ENCODE data around the gene ST6GALNAC2. TPM values are rescaled to one million over a fixed set of nuclear protein-coding genes. Genes with fewer than 3 reads are reported as not detected.

The ST6GALNAC2 gene
- total and polyA plus RNA-seq, 10 of the 15 experiments (the other 5 are each of a cell fraction or from before 2014, with no cell fraction given), result 0.08 to 0.41 (median 0.23) TPM; not detected in 6

DNA sequence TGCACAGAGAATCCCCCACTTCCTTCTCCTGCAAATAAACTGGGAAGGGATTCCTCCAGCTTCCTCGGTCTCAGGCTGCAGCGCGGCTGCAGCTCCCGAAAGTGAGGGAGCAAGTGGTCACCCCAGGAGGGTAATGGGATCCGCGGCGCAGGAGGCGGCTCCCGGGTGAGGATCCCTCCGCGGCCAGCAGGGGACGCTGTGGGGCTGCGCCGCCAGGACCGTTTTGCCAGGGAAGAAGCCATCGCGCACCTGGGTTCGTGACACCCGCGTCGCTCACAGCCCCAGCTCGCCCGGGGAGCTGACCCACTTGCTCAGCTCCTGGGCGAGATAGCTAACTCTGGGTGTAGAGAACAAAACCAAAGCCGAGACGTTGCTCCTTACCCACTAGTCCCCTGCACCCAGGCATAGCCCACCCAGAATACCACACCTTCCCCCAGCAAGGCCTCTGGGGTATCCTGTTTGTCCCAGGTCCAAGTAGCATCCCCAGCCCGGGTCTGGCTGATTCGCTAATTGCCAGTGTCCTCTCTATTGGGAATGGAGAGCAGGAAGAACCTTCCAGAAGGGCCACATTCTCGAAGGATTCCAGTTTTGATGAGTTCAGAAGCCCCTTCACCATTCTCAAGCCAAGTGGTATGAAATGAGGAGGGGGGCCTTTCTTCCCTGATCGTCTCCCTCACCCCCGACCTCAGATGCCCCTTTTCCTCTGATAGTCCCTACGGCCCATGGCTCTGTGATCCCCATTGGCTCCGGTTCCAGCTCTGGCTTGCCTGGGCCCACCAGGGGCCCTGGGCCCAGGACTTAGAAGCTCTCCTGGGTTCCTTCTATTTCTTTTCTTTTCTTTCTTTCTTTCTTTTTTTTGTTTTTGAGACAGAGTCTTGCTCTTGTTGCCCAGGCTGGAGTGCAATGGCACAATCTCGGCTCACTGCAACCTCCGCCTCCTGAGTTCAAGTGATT lies 62.3 kb downstream of the ST6GALNAC2 start (continued):
- TF ChIP-seq ZBTB33 (IDR thresholded peaks at IDR 0.05) (no peak), SUPT20H (IDR thresholded peaks at IDR 0.05; ENCODE audit: borderline replicate concordance, control insufficient read depth, low read depth, low read length) (no peak), WRNIP1 (IDR thresholded peaks at IDR 0.05; ENCODE audit: borderline replicate concordance, low read depth, low read length) (no peak), TAF1 (IDR thresholded peaks at IDR 0.05; ENCODE audit: borderline replicate concordance, low read depth, low read length) (no peak), PRDM15 (CRISPR knock-in tag; IDR thresholded peaks at IDR 0.05) (no peak), POLR2A (IDR thresholded peaks at IDR 0.05; ENCODE audit: low read depth, low read length) (no peak), ZZZ3 (IDR thresholded peaks at IDR 0.05; ENCODE audit: control insufficient read depth, insufficient read length, low read depth) (no peak), STAT3 (IDR thresholded peaks at IDR 0.05; ENCODE audit: low read depth, low read length) (no peak), EED (IDR thresholded peaks at IDR 0.05; ENCODE audit: low read depth) (no peak), SIN3A (IDR thresholded peaks at IDR 0.05; ENCODE audit: low read depth, low read length) (no peak), SMAD5 (IDR thresholded peaks at IDR 0.05; ENCODE audit: low read depth) (no peak), IKZF1 (conservative IDR thresholded peaks at IDR 0.05) (peak; percentile 61), BHLHE40 (IDR thresholded peaks at IDR 0.05; ENCODE audit: borderline replicate concordance in 1 of 2, low read depth in 2 of 2, low read length in 1 of 2) (peak in 1 of 2 experiments; percentile 30; a peak in 1 of 4 replicates), SMC3 (IDR thresholded peaks at IDR 0.05; ENCODE audit: borderline replicate concordance, low read length) (peak; percentile 95), EGR1 (IDR thresholded peaks at IDR 0.05; ENCODE audit: borderline replicate concordance in 1 of 2, low read depth in 2 of 2, low read length in 2 of 2) (no peak), HCFC1 (IDR thresholded peaks at IDR 0.05; ENCODE audit: low read length) (no peak), PKNOX1 (IDR thresholded peaks at IDR 0.05) (peak; percentile 55; the same call in 1 of the 2 replicates), ATF7 (IDR thresholded peaks at IDR 0.05; ENCODE audit: low read depth) (no peak)
- TF ChIP-seq, protein P1, sequence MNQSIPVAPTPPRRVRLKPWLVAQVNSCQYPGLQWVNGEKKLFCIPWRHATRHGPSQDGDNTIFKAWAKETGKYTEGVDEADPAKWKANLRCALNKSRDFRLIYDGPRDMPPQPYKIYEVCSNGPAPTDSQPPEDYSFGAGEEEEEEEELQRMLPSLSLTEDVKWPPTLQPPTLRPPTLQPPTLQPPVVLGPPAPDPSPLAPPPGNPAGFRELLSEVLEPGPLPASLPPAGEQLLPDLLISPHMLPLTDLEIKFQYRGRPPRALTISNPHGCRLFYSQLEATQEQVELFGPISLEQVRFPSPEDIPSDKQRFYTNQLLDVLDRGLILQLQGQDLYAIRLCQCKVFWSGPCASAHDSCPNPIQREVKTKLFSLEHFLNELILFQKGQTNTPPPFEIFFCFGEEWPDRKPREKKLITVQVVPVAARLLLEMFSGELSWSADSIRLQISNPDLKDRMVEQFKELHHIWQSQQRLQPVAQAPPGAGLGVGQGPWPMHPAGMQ (IDR thresholded peaks at IDR 0.05; ENCODE audit: borderline replicate concordance), result no peak
- TF ChIP-seq, protein P2, sequence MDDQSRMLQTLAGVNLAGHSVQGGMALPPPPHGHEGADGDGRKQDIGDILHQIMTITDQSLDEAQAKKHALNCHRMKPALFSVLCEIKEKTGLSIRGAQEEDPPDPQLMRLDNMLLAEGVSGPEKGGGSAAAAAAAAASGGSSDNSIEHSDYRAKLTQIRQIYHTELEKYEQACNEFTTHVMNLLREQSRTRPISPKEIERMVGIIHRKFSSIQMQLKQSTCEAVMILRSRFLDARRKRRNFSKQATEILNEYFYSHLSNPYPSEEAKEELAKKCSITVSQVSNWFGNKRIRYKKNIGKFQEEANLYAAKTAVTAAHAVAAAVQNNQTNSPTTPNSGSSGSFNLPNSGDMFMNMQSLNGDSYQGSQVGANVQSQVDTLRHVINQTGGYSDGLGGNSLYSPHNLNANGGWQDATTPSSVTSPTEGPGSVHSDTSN (IDR thresholded peaks at IDR 0.05; ENCODE audit: insufficient replicate concordance, low read depth, low read length), result no peak

All from GM12878 (cell line).